Measurements from ENCODE around the gene APMAP.

Gene APMAP

GRCh38 chr20:24953209-24953575 lies 39.4 kb downstream of the APMAP start:
- Histone ChIP-seq H3K4me2 (ENCODE audit: low read depth, low read length) (no peak overlapping the region), H2AFZ (ENCODE audit: low read length) (no peak overlapping the region), H3K36me3 (replicated peaks; ENCODE audit: insufficient read depth, low read length) (no peaks in the 10 kb centered on the region), H3K4me3 (ENCODE audit: low read length) (no peak overlapping the region), H4K20me1 (ENCODE audit: insufficient read depth, low read length) (no peaks in the 10 kb centered on the region), H3K9me3 (replicated peaks; ENCODE audit: insufficient read depth, low read length) (no peaks in the 10 kb centered on the region), H3K79me2 (ENCODE audit: low read length) (no peaks in the 10 kb centered on the region), H3K9me2 (replicated peaks; ENCODE audit: insufficient read depth, low read length) (no peaks in the 10 kb centered on the region), H3K27ac (ENCODE audit: low read length) (no peak overlapping the region), H3K9ac (ENCODE audit: low read length) (no peak overlapping the region), H3F3A (ENCODE audit: insufficient read depth, low read length) (no peaks in the 10 kb centered on the region), H3K4me1 (ENCODE audit: low read length) (peaks cover 5% of the 10 kb centered on the region; the same call in 1 of the 2 replicates), H3K27me3 (replicated peaks; ENCODE audit: insufficient read depth, low read length) (no peaks in the 10 kb centered on the region)
- DNase-seq, result no peak
- TF ChIP-seq CTCF (IDR thresholded peaks at IDR 0.05; ENCODE audit: low read length), result no peak
- TF ChIP-seq EZH2phosphoT487 (IDR thresholded peaks at IDR 0.05; ENCODE audit: low read length), result no peak
- no peak for TF ChIP-seq EZH2 (optimal IDR thresholded peaks at IDR 0.05; ENCODE audit: low read depth, low read length)

- Histone ChIP-seq H3K9me3 (replicated peaks; ENCODE audit: insufficient read depth, low read length) (no peaks in the 10 kb centered on the region), H2AFZ (ENCODE audit: low read length) (no peak overlapping the region), H3K27me3 (replicated peaks; ENCODE audit: insufficient read depth, low read length) (no peaks in the 10 kb centered on the region), H3K79me2 (ENCODE audit: low read length) (no peaks in the 10 kb centered on the region), H3K36me3 (replicated peaks; ENCODE audit: insufficient read depth, low read length) (no peaks in the 10 kb centered on the region), H3K27ac (ENCODE audit: low read length) (no peak overlapping the region), H3K4me2 (ENCODE audit: low read depth, low read length) (no peak overlapping the region), H4K20me1 (ENCODE audit: insufficient read depth, low read length) (no peaks in the 10 kb centered on the region), H3K9me2 (replicated peaks; ENCODE audit: insufficient read depth, low read length) (no peaks in the 10 kb centered on the region), H3K4me3 (ENCODE audit: low read length) (no peak overlapping the region), H3K9ac (ENCODE audit: low read length) (no peak overlapping the region), H3F3A (ENCODE audit: insufficient read depth, low read length) (no peaks in the 10 kb centered on the region), H3K4me1 (ENCODE audit: low read length) (peaks cover 5% of the 10 kb centered on the region; the same call in 1 of the 2 replicates)
- TF ChIP-seq CTCF (IDR thresholded peaks at IDR 0.05; ENCODE audit: low read length), result no peak
- no peak for DNase-seq
Observed at GRCh38 chr20:24952376-24953208, 40.0 kb downstream of the APMAP start.

DNA sequence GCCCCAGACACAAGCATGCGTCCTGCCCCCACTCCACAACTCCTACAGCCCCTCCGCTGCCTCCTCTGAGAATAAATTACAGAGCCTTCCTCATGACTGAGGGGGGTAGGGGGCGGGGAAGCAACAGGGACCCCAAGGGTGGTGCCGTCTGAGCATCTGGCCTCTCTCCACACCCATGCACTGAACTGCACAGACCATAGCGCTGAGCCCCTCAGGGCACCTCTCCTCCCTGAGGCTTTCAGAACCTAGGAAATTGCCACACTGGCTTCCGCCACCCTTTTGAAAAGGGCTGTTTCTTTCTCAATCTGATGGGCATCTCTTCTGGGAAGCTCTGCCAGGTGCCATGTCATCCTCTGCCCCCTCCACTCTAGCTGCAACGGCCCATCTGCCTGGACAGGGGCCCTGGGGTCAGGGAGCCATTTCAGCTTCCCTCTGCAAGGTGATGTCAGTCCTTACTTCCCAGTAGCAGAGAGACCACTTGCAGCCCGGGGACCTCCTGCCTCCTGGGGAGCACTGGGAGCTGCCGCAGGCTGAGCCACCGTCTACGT lies 40.9 kb downstream of the APMAP start:
- H3K4me3 ChIP-seq (ENCODE audit: low read length), result no peak overlapping the region
- H3K79me2 ChIP-seq (ENCODE audit: low read length), result no peaks in the 10 kb centered on the region
- H3K9ac ChIP-seq (ENCODE audit: low read length), result no peak overlapping the region
- no peaks in the 10 kb centered on the region for H3K36me3 ChIP-seq (replicated peaks; ENCODE audit: insufficient read depth, low read length)
- H4K20me1 ChIP-seq (ENCODE audit: insufficient read depth, low read length), result no peaks in the 10 kb centered on the region
- no peaks in the 10 kb centered on the region for H3K9me2 ChIP-seq (replicated peaks; ENCODE audit: insufficient read depth, low read length)
- no peaks in the 10 kb centered on the region for H3K27me3 ChIP-seq (replicated peaks; ENCODE audit: insufficient read depth, low read length)
- TF ChIP-seq EZH2phosphoT487 (IDR thresholded peaks at IDR 0.05; ENCODE audit: low read length) (no peak), CTCF (IDR thresholded peaks at IDR 0.05; ENCODE audit: low read length) (no peak), EZH2 (optimal IDR thresholded peaks at IDR 0.05; ENCODE audit: low read depth, low read length) (no peak)
- H3K9me3 ChIP-seq (replicated peaks; ENCODE audit: insufficient read depth, low read length), result no peaks in the 10 kb centered on the region
- no peak overlapping the region for H3K4me2 ChIP-seq (ENCODE audit: low read depth, low read length)
- H3K4me1 ChIP-seq (ENCODE audit: low read length), result peaks cover 5% of the 10 kb centered on the region; the same call in 1 of the 2 replicates
- no peak overlapping the region for H3K27ac ChIP-seq (ENCODE audit: low read length)
- H2AFZ ChIP-seq (ENCODE audit: low read length), result no peak overlapping the region
- no peak for DNase-seq
- H3F3A ChIP-seq (ENCODE audit: insufficient read depth, low read length), result no peaks in the 10 kb centered on the region
